GM18502 (cell line): ENCODE results near the gene PELI3.

Source experiments
- ATAC-seq: cut with Tn5 transposase; IDR thresholded peaks from one replicate; pipeline ENCODE4 v1.9.1; 2021; ENCODE audit warnings: mild to moderate bottlenecking; ENCODE audit not compliant: unreplicated experiment, poor library complexity

Gene PELI3

DNA sequence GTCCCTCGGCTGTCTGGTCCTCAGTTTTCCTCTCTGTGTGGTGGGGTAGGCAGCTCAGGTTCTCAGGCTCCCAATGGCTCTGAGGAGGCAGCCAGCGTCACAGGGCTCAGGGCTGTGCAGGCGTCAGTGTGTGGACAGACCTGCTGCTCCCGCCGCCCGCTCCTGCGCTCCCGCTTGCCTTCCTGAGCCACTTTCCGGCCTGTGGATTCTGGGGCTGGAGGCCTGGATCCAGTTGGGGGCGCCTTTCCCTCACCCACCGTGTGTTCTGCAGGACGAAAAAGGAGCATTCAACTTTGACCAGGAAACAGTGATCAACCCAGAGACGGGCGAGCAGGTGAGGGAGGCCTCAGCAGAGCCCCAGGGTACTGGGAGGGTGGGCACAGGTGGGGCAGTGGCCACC, 28.2 kb downstream of the PELI3 start:
- ATAC-seq: no peak

DNA sequence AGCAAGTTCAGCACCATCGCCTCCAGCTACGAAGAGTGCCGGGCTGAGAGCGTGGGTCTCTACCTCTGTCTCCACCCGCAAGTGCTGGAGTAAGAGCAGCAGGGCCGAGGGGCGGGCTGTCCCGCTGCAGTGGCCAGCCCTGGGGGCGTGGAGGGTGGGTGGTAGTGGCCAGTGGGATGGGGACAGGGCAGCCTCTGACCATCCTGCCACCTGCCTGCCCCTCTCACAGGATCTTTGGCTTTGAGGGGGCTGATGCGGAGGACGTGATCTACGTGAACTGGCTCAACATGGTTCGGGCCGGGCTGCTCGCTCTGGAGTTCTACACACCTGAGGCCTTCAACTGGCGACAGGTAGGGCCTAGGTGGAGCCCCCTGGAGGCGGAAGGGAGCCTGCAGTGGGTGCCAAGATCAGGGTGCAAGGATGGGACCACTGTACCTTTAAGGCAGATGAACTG, 28.7 kb downstream of the PELI3 start:
- ATAC-seq: no peak

GRCh38 chr11:66497206-66497605, 30.5 kb downstream of the PELI3 start:
- ATAC-seq: no peak

- no peak for ATAC-seq
These were observed 31.8 kb downstream of the PELI3 start for GRCh38 chr11:66498506-66498905.

- no peak for ATAC-seq
These were observed 38.6 kb downstream of the PELI3 start for GRCh38 chr11:66505276-66505816.

DNA sequence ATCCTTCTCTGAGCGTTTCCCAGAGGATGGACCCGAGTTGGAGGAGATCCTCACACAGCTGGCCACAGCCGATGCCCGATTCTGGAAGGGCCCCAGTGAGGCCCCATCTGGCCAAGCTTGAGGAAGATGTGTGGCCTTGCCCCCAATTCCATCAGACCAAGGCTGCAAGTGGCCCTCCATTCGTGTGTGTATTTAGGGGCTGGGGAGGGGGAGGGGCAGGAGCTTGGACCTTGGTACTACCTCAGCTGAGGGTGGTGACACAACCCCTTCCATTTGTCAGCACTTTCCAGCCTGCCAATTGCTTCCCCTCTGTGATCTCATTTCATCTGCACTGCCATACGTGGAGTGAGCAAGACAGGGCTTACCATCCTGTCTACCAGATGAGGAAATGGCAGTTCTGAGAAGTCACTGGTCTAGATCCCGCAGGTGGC, 42.4 kb downstream of the PELI3 start:
- no peak for ATAC-seq

- peak; percentile 92 for ATAC-seq
These were observed 43.7 kb downstream of the PELI3 start, which contains the start of gene BBS1 for GRCh38 chr11:66510271-66510989. Gene BBS1, plus strand, starts transcription at chr11:66510635. Its CDS starts 25 bp downstream, at chr11:66510660.

DNA sequence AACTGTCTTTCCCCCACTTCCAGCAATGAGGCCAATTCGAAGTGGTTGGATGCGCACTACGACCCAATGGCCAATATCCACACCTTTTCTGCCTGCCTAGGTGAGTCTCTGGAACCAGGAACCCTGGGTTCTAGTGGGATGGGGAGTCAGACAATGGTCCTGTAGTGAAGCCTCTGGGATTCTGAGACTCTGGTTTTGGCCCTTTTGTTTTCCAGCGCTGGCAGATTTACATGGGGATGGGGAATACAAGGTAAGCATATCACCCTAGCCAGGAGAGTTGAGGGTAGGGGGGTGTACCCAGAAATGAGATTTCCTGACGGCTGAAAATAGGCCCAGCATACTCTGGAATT, 44.3 kb downstream of the PELI3 start:
- ATAC-seq: no peak

GRCh38 chr11:66523611-66524010, 56.9 kb downstream of the PELI3 start:
- ATAC-seq: no peak

GRCh38 chr11:66524304-66525040, 57.8 kb downstream of the PELI3 start:
- no peak for ATAC-seq
